NCI-H187 treated with DMSO at 0.1 percent for 48 hours (cell line): ENCODE results near the gene BTBD7.

Experiments
- DNase-seq: peaks from one replicate; lab custom pipeline; 2025; lab: John Stamatoyannopoulos, UW

Gene BTBD7

GRCh38 chr14:93330609-93331000 lies 2.2 kb downstream of the BTBD7 start:
- no peak for DNase-seq

DNA sequence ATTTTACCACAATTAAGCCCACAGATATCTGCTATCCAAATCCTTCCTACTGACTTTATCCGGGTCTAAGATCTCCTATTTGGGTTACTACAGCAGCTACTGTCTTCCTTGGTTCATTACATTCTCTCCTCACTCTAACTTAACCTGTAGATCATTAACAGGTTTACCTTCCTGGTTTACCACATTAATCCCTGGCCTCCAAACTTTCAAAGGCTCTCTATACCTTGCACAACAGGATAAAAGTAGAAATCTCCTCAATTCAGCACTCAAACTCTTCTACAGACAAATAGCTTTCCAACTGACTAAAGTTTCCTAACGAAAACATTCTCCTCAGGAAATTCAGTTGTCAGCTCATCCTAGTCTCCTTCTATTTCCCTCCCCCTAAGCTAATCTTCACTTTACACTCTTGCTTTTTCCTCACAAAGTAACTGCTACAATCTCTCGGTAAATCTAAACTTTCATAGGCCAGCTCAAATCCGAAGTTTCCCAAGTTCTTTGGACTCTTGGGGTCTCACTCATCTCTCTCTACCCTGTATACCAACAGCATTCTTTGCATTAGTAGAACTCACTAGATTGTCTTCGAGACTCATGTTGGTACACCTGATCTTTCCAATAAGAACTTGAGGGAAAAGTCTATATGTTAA lies 2.7 kb downstream of the BTBD7 start:
- DNase-seq, result no peak

DNA sequence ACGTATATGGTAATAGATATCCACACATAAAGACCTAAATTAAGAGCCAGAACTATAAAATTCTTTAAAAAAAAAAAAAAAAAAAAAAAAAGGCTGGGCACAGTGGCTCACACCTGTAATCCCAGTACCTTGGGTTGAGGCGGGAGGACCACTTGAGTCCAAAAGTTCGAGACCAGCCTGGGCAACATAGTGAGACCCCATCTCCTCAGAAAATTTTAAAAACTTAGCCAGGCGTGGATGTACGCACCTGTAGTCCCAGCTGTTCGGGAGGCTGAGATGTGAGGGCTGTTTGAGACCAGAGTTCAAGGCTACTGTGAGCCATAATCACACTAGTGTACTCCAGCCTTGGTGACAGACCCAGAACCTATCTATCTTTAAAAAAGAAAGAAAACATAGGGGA lies 4.3 kb downstream of the BTBD7 start:
- no peak for DNase-seq

DNA sequence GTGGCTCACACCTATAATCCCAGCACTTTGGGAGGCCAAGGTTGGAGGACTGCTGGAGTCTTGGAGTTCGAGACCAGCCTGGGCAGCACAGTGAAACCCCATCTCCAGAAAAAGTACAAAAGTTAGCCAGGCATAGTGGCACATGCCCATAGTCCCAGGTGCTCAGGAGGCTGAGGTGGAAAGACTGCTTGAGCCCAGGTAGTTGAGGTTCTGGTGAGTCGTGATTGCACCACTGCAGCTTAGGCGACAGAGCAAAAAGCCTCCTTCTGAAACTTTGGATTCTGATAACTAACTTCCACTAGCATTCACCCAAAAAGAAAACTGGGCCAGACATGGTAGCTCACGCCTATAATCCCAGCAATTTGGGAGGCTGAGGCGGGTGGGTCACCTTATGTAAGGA lies 6.6 kb downstream of the BTBD7 start:
- DNase-seq, result no peak

DNA sequence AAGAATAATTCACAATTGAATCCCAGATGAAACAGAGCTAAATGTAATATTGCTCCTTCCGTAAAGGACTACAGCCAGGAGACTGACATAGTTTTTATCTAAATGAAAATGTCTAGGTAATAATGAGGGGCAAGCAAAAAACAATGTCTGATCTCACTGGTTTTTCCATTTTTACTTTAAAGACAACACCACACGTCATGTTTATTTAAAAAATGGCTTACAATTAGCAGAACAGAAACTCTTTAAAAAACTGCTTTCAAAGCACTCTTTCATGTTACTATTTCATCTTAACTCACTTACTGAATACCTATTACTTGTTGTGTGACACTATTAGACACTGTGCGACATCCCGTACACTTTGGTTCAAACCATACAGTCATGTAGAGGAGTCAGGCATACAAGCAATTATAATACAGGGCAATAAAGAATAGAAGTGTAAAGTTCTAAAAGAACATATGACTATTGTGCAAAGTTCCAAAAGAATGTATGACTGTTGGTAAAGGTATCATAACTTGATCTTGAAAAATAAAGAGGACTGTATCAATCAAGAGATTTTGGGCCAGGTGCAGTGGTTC lies 9.1 kb downstream of the BTBD7 start:
- DNase-seq, result no peak

DNA sequence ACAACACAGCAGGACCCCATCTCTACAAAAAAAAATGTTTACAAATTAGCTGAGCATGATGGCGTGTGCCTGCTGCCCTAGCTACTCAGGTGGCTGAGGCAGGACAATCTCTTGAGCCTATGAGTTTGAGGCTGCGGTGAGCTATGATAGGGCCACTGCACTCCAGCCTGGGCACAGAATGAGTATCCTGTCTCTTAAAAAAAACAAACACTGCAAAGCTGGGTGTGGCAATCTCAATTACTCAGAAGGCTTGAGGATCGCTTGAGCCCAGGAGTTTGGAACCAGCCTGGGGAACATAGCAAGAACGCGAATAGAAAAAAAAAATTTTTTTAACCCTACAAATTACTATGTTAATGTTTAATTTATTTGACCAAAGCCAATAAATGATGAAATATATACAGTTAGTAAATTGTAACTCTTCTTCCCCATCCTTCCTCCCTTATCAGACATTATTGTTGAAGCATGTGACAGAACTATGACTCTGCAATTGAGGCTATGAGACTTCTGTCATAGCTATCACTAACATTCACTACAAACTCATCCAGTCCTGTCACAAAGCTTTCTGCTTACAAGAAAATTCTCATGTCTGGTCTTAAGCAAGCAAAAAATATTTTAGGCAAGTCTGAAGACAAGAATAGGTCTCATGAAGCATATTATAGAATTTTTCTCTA lies 9.8 kb downstream of the BTBD7 start:
- DNase-seq, result no peak

GRCh38 chr14:93320489-93320888 lies 12.3 kb downstream of the BTBD7 start:
- DNase-seq, result no peak

GRCh38 chr14:93319958-93320357 lies 12.9 kb downstream of the BTBD7 start:
- no peak for DNase-seq

DNA sequence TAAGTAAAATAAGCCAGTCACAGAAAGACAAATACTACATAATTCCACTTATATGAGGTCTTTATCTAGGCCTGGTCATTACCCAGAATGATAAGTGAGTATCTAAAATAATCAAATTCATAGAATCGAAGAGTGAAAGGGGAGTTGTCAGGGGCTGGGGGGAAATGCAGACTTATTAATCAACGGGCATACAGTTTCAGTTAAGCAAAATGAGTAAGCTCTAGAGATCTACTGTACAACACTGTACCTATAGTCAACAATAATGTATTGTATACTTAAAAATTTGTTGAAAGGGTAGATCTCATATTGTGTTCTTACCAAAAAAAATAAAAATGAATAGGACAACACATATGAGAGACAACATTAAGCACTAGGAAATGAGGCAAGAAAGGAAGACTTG lies 13.3 kb downstream of the BTBD7 start:
- DNase-seq, result no peak

- no peak for DNase-seq
Observed at GRCh38 chr14:93318927-93319326, 13.9 kb downstream of the BTBD7 start.

GRCh38 chr14:93317875-93318807 lies 14.7 kb downstream of the BTBD7 start:
- no peak for DNase-seq

DNA sequence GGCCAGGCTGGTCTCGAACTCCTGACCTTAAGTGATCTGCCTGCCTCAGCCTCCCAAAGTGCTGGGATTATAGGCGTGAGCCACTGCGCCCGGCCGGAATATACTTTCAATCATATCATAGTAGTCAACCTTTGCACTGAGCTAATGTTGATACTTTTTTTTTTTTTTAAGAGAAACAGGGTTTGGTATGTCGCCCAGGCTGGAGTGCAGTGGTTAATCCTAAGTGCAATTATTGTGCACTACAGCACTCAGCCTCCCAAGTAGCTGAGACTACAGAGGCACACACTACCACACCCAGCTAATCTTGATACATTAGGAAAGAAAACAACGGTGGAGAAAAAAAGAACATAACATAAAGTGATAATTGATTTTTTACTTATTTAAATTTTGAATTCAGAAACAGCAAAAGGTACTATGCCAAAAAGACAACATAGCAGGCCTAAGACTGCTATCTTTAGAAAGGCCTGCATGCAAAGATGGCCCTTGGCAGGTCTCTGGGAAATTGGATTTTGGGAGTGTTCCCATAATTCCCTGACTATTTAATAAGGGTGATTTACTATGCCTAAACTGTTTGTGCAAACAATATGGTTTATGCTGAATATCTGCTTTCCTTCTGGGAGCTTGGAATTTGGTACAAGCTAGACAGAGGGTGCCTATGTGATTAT lies 15.5 kb downstream of the BTBD7 start:
- no peak for DNase-seq

DNA sequence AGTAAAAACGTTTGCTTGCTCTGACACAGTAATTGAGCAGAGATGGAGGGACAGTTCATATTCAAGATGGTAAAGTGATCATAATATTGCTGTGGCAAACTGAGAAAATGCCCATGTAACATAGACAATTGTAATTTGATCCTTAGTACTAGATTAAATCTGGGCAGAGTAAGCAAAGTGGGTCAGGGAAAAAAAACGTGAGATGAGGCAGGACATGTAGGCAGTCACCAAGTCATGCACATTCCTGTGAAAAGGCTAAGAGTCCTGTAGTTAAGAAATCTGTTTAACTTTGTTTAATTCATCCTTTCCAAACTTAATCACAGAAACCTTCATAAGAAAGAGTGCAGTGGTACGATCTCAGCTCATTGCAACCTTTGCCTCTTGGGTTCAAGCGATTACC lies 16.1 kb downstream of the BTBD7 start:
- DNase-seq, result no peak

GRCh38 chr14:93315575-93315974 lies 17.3 kb downstream of the BTBD7 start:
- no peak for DNase-seq

GRCh38 chr14:93311082-93311481 lies 21.8 kb downstream of the BTBD7 start:
- no peak for DNase-seq

GRCh38 chr14:93309427-93309966 lies 23.3 kb downstream of the BTBD7 start:
- no peak for DNase-seq

DNA sequence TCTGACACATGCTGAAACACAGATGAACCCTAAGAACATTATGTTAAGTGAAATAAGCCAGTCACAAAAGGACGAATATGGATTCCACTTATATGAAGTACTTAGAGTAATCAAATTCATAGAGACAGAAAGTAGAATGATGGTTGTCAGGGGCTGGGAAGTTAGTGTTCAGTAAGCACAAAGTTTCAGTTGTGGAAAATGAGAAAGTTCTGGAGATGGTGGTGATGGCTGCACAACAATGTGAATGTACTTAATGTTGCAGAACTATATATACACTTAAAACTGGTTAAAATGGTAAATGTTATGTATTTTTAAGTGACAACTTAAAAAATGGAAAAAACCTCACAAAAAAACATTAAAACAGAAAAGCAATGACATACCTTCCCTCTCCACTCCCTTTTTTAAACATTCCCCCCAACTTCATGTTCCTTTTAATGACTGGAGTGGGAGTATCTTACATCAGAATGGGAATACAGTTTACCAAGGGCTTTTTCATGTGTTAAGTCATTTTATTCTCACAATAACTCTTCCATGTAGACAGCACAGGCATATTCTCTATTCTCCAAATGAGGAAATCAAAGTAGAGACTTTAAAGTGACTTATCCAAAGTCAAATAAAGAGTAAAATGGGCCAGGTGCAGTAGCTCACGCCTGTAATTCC lies 24.0 kb downstream of the BTBD7 start:
- no peak for DNase-seq

- DNase-seq, result no peak
Observed at GRCh38 chr14:93306812-93307211, 26.0 kb downstream of the BTBD7 start.

GRCh38 chr14:93305725-93306418 lies 27.0 kb downstream of the BTBD7 start:
- no peak for DNase-seq

DNA sequence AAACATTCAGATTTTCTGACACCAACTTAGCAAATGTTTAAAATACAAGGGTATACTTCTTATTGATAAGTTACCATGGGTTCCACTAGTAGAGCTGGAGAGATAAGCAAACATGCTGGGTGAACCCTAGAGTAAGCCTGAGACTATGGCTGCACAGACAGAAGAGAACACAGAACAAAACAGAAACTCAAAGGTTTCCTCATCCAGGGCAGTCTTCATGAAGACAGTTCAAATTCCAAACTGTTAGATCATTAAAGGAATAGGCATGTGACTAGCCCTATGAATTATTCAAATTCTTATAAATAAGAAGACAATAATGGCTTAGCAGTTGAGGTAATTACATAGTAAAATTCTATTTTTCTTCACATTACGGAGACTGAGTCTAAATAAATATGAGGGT lies 28.1 kb downstream of the BTBD7 start:
- no peak for DNase-seq

- DNase-seq, result no peak
Observed at GRCh38 chr14:93303659-93304058, 29.2 kb downstream of the BTBD7 start.
